NCI-H187 treated with DMSO at 0.1 percent for 48 hours (cell line): ENCODE results near the gene DCBLD2.

Source experiments
- DNase-seq: peaks from one replicate; lab custom pipeline; 2025; lab: John Stamatoyannopoulos, UW

DCBLD2 gene

DNA sequence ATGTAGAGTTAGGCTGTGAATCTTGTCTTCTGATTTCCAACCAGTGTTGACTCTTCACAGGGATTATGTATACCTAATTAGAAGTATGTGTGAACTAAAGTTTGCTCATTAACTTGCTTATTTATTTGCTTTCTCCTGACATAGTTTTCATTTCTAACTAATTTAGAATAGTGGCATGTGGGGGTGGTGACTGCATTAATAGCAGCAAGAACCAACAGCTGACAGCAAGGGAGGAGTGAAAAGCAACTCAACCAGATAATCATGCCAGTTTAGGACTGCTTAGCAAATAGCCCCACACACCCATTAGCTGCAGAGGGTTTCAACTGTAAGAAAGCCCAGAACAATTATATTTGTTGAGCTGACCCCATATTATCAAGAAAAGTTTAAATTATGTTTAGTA lies 134.6 kb downstream of the DCBLD2 start:
- DNase-seq, result no peak

DNA sequence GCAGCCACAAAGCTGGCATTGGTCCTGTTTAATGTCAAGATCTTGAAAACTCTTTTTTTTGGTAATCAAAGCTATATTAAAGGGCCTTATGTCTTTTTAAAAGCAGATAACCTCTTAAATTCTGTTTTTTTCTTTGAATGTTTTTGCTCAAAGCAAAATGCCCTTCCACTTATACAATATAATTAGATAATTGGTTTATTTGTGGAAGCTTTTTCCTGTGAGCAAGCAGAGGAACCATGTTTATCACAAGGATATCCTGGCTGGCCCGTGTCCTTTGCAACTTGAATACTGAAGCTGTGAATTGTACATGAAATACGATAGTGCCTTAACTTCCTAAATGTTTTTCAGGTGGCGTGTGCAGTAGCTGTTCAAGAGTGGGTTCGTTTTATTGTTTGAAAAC lies 135.8 kb downstream of the DCBLD2 start:
- no peak for DNase-seq

DNA sequence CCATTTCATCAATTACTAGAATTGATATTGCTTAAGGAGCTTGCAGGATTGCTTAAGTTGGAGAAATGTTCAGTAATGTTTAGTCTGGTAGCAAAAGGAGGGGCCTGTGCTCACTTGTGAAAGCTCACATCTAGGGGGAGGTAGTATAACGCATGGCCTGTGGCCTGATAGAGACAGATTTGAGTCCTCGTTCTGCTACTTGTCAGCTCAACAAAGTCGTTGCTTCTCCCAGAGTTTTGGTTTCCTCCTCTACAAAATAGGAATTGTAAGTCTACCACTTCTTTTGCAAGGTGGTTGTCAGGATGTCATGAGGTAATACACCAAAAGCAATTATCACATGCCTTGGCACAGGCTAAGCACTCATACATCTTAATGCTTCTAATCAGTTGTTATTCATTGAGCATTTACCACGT lies 137.0 kb downstream of the DCBLD2 start:
- DNase-seq, result no peak

DNA sequence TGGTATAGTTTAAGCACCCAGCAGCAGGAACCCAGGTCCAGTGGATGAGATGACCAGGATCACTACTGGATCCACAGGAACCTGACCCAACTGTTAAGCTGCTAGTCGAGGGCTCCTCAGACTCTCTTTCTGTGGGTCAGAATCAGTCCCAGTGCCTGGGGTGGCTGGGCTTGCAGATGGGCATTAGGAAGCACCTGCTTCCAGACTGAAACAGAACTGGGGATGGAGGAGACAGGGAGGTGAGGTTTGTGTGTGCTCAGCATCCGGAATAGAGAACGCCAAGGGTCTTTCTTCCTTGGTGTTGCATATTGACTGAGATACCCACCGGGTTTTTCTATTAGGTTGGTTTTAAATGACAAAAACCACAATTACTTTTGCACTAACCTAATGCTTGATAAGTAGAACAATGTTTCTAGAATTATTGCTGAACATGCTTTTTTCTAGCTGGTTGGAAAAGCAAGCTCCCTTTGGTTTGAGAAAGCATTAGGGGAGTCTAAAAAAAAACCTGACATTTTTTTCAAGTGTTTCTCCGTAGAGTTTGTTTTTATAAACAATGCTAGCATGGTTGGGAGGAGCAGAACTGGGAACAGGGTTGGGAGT lies 137.6 kb downstream of the DCBLD2 start:
- DNase-seq, result no peak

DNA sequence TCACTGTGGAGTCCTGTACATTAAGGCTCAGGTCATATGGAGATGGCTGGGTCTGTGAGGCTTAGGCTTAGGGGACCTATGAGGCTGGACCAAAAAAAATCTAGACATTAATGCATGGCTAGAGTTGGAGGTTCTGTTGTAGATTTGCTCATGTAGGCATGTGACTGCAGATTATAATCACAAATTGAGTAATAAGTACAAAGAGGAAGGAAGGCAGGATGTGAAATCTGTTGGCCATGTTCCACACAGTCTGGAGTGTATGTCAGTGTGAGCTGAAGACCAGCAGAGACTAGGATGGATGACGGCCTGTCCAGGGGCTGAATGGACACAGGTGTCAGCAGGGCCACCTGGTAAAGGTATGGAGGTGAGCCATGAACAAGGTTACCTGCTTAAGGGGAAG lies 138.4 kb downstream of the DCBLD2 start, which contains the start of gene ST3GAL6:
ST3GAL6 (plus strand) TSS at position 265 of the 400 bp plus-strand sequence. CDS start 5,101 bp downstream, outside the sequence.
- DNase-seq, result no peak

DNA sequence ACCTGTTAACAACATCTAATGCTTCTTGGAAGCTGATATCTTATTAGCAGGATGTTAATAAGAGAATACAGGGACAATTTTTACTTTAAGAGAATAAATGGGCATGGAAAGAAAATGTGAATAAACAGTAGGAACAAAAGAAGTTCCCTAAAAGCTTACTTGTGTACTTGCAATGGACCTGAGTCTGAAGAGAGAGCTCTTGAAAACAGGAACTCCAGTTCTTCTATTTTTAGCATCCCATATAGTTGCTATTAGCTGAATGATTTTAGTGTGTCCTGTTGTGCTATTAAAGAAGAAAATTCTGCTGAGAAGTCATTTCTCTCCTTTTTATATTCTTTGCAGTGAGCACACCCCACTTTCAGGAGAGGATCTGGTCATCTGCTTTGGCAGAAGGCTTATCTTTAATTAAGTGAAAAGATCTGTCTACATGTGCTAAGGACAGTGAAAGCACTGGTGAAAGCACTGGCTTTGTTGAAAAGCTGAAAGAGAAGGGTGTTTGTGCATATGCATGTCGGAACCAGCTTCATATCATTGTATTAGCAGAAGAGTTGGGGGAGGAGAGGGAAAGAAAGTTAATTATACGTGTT lies 139.8 kb downstream of the DCBLD2 start:
- no peak for DNase-seq

DNA sequence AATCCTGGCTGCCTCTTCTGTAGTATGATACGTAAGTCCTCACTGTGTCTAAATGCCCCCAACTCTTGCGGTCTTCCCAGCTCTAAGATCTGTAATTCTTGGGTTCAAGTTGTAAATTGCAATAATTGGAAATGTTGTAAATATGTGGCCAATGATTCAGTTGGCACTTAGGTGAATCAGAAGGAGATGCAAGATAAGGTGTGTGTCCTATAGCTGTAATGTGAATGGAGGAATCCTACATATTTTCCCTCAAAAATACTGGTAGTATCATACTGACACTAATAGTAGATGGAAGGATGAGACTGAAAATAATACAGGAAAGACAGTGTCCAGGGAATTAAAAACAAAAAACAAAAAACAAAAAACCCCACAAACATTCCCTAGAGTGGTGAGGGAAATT lies 141.9 kb downstream of the DCBLD2 start:
- no peak for DNase-seq

DNA sequence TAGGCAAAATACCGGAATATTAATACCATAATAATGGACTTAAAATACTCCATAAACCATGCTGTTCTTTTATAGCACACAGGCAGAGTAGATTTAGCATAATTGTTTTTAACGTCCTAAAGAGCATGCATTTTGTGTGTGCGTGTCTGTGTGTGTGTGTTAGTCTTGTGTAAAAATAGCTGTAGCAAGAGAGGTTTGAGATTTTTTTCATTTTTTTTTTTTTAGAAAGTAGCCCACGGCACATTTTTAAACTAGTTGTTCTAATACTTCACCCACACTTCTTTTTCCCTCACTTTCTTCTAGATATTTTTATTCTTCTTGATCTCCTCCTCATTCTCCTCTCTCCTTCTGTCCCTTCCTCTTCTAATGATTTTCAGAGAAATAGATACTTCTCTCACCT lies 145.9 kb downstream of the DCBLD2 start:
- DNase-seq, result no peak

DNA sequence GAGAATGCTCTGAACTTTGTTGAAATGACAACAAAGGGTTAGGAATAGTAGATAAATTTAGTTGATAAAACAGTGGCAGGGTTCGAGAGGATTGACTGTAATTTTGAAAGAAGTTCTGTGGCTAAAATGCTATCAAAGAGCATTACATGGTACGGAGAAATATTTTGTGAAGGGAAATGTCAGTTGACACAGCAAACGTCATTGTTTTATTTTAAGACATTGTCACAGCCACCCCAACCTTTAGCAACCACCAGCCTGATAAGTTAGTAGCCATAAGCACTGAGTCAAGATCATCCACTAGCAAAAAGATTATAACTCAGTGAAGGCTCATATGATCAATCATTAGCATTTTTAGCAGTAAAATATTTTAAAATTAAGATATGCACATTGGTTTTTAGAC lies 147.0 kb downstream of the DCBLD2 start:
- no peak for DNase-seq

DNA sequence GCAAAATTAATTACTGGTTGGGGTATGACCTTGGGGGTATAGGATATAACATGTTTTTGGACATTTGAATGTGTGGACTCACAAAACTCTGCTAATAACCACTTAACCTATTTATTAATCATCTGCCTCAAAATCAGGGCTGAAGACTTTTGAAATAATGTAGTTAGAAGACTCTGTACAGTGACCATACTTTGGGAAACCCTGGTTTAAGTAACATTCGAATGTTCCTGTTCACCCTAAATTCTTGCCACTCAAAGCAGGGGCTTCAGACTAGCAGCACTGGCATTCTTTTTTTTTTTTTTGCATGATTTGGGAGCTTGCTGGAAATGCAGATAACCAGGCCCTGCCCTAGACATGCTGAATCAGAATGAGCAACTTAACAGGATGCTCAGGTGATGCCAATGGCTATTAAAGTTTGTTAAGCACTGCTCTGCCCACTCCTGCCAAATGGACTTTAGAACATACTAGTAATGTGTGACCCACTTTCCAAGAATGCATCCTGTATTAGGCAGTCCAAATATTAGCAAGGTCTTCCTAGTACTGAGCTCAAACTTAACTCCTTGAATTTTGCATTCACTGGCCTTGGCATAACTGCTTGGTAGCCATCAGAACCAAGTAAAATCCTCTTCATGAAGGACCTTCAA lies 151.1 kb downstream of the DCBLD2 start:
- no peak for DNase-seq

DNA sequence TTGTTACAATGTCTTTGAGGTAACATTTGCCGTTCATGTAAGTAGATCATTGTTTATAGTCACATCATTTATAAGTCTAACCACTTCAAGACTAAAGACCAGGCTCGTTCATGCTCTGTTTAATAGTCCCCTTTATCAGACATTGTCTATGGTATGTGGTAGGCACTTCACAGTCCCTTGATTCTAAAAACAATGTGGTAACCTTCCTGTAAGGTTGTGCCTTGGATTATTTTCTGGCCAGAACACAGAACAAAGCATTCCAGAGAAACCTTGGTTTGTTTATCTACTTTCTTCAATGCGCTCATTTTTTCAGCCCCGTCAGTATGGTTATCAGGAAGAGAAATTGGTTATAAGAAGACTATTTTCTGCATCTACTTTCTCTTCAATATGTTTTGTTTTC lies 154.6 kb downstream of the DCBLD2 start:
- DNase-seq, result no peak

DNA sequence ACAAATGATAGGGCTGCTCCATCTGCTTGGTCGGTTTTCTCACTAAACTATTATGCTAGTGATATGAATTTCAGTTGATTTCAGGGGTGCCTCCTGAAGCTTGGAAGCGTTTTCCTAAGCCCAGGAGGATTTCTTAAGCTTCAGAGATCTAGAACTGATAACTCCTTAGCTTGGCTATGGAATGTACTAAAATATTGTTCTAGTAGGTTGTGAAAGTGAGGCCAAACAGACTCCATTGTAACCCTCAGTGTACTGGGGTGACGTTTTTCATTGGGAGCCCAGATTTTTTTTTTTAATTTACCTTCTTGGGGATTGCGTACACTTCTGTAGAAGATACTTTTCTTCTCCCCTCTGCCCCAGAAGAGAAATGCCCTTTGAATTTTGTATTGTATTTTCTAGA lies 155.4 kb downstream of the DCBLD2 start:
- no peak for DNase-seq
